ENCODE measurements around the gene NUDT2. TPM values are rescaled to one million over a fixed set of nuclear protein-coding genes. Genes with fewer than 3 reads are reported as not detected.

The NUDT2 gene
- total and polyA plus RNA-seq, 2 donors (not counting 1 experiment from before 2014, with no cell fraction given), result 47.1 to 50.8 TPM

DNA sequence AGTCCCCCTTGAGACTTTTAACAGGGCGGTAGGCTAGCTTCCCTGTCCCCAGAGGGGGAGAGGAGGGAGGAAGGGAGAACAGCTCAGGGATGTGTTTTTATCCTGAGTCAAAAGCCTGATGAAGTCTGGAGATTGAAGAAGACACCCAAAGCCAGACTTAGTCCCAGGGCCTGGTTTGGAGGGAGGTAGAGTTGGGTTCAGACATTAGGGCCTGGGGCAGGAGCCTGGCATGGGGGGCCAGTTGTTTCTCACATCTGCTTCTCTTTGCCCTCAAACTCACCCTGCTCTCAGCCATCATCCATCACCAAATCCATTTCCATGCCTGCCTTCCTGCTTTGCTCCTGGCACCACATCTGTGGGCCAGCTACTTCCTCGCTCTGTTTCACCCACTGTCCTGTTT, 44.4 kb downstream of the NUDT2 start:
- Histone ChIP-seq H3K79me2 (ENCODE audit: control insufficient read depth, insufficient read depth, low read length) (no peaks in the 10 kb centered on the region), H3K4me3 (replicated peaks in 1 of 4; ENCODE audit: control extremely low read depth in 1 of 4, insufficient read depth in 1 of 4, low read depth in 3 of 4, low read length in 4 of 4) (no peak overlapping the region), H3K9me3 (ENCODE audit: control insufficient read depth, insufficient read depth, low read depth, low read length) (no peaks in the 10 kb centered on the region), H3K4me1 (ENCODE audit: control insufficient read depth, extremely low read depth, insufficient read depth, low read length) (no peaks in the 10 kb centered on the region), H4K20me1 (ENCODE audit: control insufficient read depth, extremely low read depth, insufficient read depth, low read length) (no peaks in the 10 kb centered on the region), H3K4me2 (ENCODE audit: extremely low read depth, insufficient read depth, low read length) (no peak overlapping the region), H3K27ac (ENCODE audit: insufficient read depth, low read length) (no peak overlapping the region), H3K27me3 (ENCODE audit: control insufficient read depth, insufficient read depth, low read length) (peaks cover 17% of the 10 kb centered on the region), H3K9ac (ENCODE audit: insufficient read depth, low read length) (no peak overlapping the region), H3K36me3 (ENCODE audit: control insufficient read depth, insufficient read depth, low read length) (no peaks in the 10 kb centered on the region), H2AFZ (ENCODE audit: low read length) (no peak overlapping the region)
- DNase-seq (ENCODE audit: low read depth in 2 of 2), result no peak
- no peak for TF ChIP-seq EZH2 (IDR thresholded peaks at IDR 0.05; ENCODE audit: low read length, missing control alignments)
- TF ChIP-seq, protein P1, sequence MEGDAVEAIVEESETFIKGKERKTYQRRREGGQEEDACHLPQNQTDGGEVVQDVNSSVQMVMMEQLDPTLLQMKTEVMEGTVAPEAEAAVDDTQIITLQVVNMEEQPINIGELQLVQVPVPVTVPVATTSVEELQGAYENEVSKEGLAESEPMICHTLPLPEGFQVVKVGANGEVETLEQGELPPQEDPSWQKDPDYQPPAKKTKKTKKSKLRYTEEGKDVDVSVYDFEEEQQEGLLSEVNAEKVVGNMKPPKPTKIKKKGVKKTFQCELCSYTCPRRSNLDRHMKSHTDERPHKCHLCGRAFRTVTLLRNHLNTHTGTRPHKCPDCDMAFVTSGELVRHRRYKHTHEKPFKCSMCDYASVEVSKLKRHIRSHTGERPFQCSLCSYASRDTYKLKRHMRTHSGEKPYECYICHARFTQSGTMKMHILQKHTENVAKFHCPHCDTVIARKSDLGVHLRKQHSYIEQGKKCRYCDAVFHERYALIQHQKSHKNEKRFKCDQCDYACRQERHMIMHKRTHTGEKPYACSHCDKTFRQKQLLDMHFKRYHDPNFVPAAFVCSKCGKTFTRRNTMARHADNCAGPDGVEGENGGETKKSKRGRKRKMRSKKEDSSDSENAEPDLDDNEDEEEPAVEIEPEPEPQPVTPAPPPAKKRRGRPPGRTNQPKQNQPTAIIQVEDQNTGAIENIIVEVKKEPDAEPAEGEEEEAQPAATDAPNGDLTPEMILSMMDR (conservative IDR thresholded peaks at IDR 0.05 in 1 of 2, IDR thresholded peaks at IDR 0.05 in 1 of 2; ENCODE audit: low read depth in 1 of 2, low read length in 2 of 2), result no peak

DNA sequence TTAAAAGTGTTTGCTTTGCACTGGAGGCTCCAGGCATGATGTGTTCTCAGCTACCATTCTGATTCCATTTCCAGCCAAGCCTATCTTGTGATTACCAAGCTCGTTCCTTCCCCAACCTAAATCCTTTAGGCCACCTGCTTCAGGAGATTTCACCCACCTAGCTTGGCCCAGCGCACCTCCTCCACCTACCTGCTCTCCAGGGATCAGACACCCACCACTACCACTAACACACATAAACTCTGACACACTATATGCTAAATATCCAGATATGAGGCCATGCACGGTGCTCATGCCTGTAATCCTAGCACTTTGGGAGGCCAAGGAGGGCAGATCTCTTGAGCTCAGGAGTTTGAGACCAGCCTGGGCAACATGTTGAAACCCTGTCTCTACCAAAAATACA, 45.0 kb downstream of the NUDT2 start:
- no peaks in the 10 kb centered on the region for H3K9me3 ChIP-seq (ENCODE audit: control insufficient read depth, insufficient read depth, low read depth, low read length)
- no peak overlapping the region for H2AFZ ChIP-seq (ENCODE audit: low read length)
- H3K36me3 ChIP-seq (ENCODE audit: control insufficient read depth, insufficient read depth, low read length), result no peaks in the 10 kb centered on the region
- no peaks in the 10 kb centered on the region for H3K4me1 ChIP-seq (ENCODE audit: control insufficient read depth, extremely low read depth, insufficient read depth, low read length)
- DNase-seq (ENCODE audit: low read depth in 2 of 2), result no peak
- H3K9ac ChIP-seq (ENCODE audit: insufficient read depth, low read length), result no peak overlapping the region
- H3K79me2 ChIP-seq (ENCODE audit: control insufficient read depth, insufficient read depth, low read length), result no peaks in the 10 kb centered on the region
- TF ChIP-seq, protein P1 (conservative IDR thresholded peaks at IDR 0.05 in 1 of 2, IDR thresholded peaks at IDR 0.05 in 1 of 2; ENCODE audit: low read depth in 1 of 2, low read length in 2 of 2), result no peak
- TF ChIP-seq EZH2 (IDR thresholded peaks at IDR 0.05; ENCODE audit: low read length, missing control alignments), result no peak
- H3K4me3 ChIP-seq (replicated peaks in 1 of 4; ENCODE audit: control extremely low read depth in 1 of 4, insufficient read depth in 1 of 4, low read depth in 3 of 4, low read length in 4 of 4), result no peak overlapping the region
- no peak overlapping the region for H3K4me2 ChIP-seq (ENCODE audit: extremely low read depth, insufficient read depth, low read length)
- no peak overlapping the region for H3K27ac ChIP-seq (ENCODE audit: insufficient read depth, low read length)
- H4K20me1 ChIP-seq (ENCODE audit: control insufficient read depth, extremely low read depth, insufficient read depth, low read length), result no peaks in the 10 kb centered on the region
- peaks cover 17% of the 10 kb centered on the region for H3K27me3 ChIP-seq (ENCODE audit: control insufficient read depth, insufficient read depth, low read length)

GRCh38 chr9:34374905-34375552, 45.7 kb downstream of the NUDT2 start:
- Histone ChIP-seq H2AFZ (ENCODE audit: low read length) (no peak overlapping the region), H4K20me1 (ENCODE audit: control insufficient read depth, extremely low read depth, insufficient read depth, low read length) (no peaks in the 10 kb centered on the region), H3K4me1 (ENCODE audit: control insufficient read depth, extremely low read depth, insufficient read depth, low read length) (no peaks in the 10 kb centered on the region), H3K27ac (ENCODE audit: insufficient read depth, low read length) (no peak overlapping the region), H3K4me3 (replicated peaks in 1 of 4; ENCODE audit: control extremely low read depth in 1 of 4, insufficient read depth in 1 of 4, low read depth in 3 of 4, low read length in 4 of 4) (no peak overlapping the region), H3K4me2 (ENCODE audit: extremely low read depth, insufficient read depth, low read length) (no peak overlapping the region), H3K79me2 (ENCODE audit: control insufficient read depth, insufficient read depth, low read length) (no peaks in the 10 kb centered on the region), H3K27me3 (ENCODE audit: control insufficient read depth, insufficient read depth, low read length) (peaks cover 17% of the 10 kb centered on the region), H3K9me3 (ENCODE audit: control insufficient read depth, insufficient read depth, low read depth, low read length) (no peaks in the 10 kb centered on the region), H3K9ac (ENCODE audit: insufficient read depth, low read length) (no peak overlapping the region), H3K36me3 (ENCODE audit: control insufficient read depth, insufficient read depth, low read length) (no peaks in the 10 kb centered on the region)
- DNase-seq (ENCODE audit: low read depth in 2 of 2), result no peak
- TF ChIP-seq EZH2 (IDR thresholded peaks at IDR 0.05; ENCODE audit: low read length, missing control alignments), result no peak
- TF ChIP-seq, protein P1 (conservative IDR thresholded peaks at IDR 0.05 in 1 of 2, IDR thresholded peaks at IDR 0.05 in 1 of 2; ENCODE audit: low read depth in 1 of 2, low read length in 2 of 2), result no peak

Measured in fibroblast of lung (primary cell).